Measurements from ENCODE around the gene SPSB1. TPM values are rescaled to one million over a fixed set of nuclear protein-coding genes. Genes with fewer than 3 reads are reported as not detected.

SPSB1 gene
- total RNA-seq, 1 experiment from 2014 or later = 2.9 TPM

- no peak overlapping the region for H3K23ac ChIP-seq (ENCODE audit: insufficient read length, low read depth, low read length)
- H3K14ac ChIP-seq (ENCODE audit: insufficient read depth, low read length) = no peak overlapping the region
- H3K56ac ChIP-seq (ENCODE audit: insufficient read length, low read depth, low read length) = no peak overlapping the region
- Mint-ChIP-seq H3K27ac (no peak overlapping the region), H3K36me3 (ENCODE audit: insufficient read depth in 1 of 3, low read depth in 3 of 3) (no peaks in the 10 kb centered on the region), H3K27me3 (ENCODE audit: low read depth) (peaks cover 1% of the 10 kb centered on the region), H3K9me3 (no peaks in the 10 kb centered on the region), H3K4me3 (no peak overlapping the region), H3K4me1 (peaks cover 0 to 3% of the 10 kb centered on the region in 2 experiments; a peak in 1 of 4 replicates)
- no peaks in the 10 kb centered on the region for H3K79me2 ChIP-seq (ENCODE audit: insufficient read depth, low read length)
- no peaks in the 10 kb centered on the region for H3K4me1 ChIP-seq (ENCODE audit: insufficient read depth, low read length)
- no peak for DNase-seq
- H4K91ac ChIP-seq (ENCODE audit: insufficient read length, low read depth, low read length) = no peak overlapping the region
- no peak overlapping the region for H2AK5ac ChIP-seq (ENCODE audit: insufficient read length, low read length)
- no peak overlapping the region for H2BK5ac ChIP-seq (ENCODE audit: insufficient read length, low read length)
- no peaks in the 10 kb centered on the region for H3K9me3 ChIP-seq (ENCODE audit: control insufficient read depth, low read depth, low read length)
- H3K27me3 ChIP-seq (ENCODE audit: insufficient read depth, low read length) = no peaks in the 10 kb centered on the region
- no peak overlapping the region for H4K8ac ChIP-seq (replicated peaks; ENCODE audit: insufficient read length, low read depth, low read length)
- no peak overlapping the region for H3K9ac ChIP-seq (ENCODE audit: extremely low read depth, insufficient read length, low read length)
- H4K5ac ChIP-seq (ENCODE audit: insufficient read length, low read depth, low read length) = no peak overlapping the region
- H2BK20ac ChIP-seq (ENCODE audit: low read depth, low read length, poor library complexity, severe bottlenecking) = no peak overlapping the region
- no peak overlapping the region for H3K4ac ChIP-seq (ENCODE audit: low read depth, low read length)
- TF ChIP-seq, protein P1, sequence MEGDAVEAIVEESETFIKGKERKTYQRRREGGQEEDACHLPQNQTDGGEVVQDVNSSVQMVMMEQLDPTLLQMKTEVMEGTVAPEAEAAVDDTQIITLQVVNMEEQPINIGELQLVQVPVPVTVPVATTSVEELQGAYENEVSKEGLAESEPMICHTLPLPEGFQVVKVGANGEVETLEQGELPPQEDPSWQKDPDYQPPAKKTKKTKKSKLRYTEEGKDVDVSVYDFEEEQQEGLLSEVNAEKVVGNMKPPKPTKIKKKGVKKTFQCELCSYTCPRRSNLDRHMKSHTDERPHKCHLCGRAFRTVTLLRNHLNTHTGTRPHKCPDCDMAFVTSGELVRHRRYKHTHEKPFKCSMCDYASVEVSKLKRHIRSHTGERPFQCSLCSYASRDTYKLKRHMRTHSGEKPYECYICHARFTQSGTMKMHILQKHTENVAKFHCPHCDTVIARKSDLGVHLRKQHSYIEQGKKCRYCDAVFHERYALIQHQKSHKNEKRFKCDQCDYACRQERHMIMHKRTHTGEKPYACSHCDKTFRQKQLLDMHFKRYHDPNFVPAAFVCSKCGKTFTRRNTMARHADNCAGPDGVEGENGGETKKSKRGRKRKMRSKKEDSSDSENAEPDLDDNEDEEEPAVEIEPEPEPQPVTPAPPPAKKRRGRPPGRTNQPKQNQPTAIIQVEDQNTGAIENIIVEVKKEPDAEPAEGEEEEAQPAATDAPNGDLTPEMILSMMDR (conservative IDR thresholded peaks at IDR 0.05) = no peak
- H3K23me2 ChIP-seq (ENCODE audit: insufficient read length, low read depth, low read length, poor library complexity, severe bottlenecking) = no peaks in the 10 kb centered on the region
- H2BK12ac ChIP-seq (ENCODE audit: insufficient read length, low read depth, low read length) = no peak overlapping the region
- WGBS (ENCODE audit: extremely low coverage, insufficient read length, low lambda C conversion rate) = no CpG with 5 or more reads among the region's 8 CpGs
- no peak overlapping the region for H2BK120ac ChIP-seq (ENCODE audit: low read depth, low read length, poor library complexity, severe bottlenecking)
- no peak overlapping the region for H3K18ac ChIP-seq (ENCODE audit: insufficient read length, low read depth, low read length)
- H2AFZ ChIP-seq (ENCODE audit: low read length) = no peak overlapping the region
- H3K27ac ChIP-seq (ENCODE audit: insufficient read length, low read depth, low read length) = no peak overlapping the region
- no peak overlapping the region for H3T11ph ChIP-seq (ENCODE audit: low read length)
- H3K79me1 ChIP-seq (ENCODE audit: insufficient read depth, low read depth, low read length, poor library complexity, severe bottlenecking) = no peaks in the 10 kb centered on the region
- no peak overlapping the region for H3K4me2 ChIP-seq (ENCODE audit: insufficient read depth, insufficient read length, low read length)
- H2BK15ac ChIP-seq (ENCODE audit: low read depth, low read length) = no peak overlapping the region
- H4K20me1 ChIP-seq (ENCODE audit: control insufficient read depth, insufficient read depth, insufficient read length) = no peaks in the 10 kb centered on the region
These were observed 38.3 kb downstream of the SPSB1 start for GRCh38 chr1:9331016-9331415.

Data from H9 (cell line).